RWPE2 (cell line): ENCODE measurements around the gene EFCAB7.

Experiments used
- ATAC-seq: fragments of 200-7000 bp; cut with Tn5 transposase; 3 replicates; pipeline ENCODE4 v1.9.1; 2021; ENCODE audit warnings: low read depth
- DNase-seq: peaks from one replicate; pipeline ENCODE4 v3.0.0-alpha.2; 2020; ENCODE audit warnings: low spot score
- H3K27ac ChIP-seq: fragments of 450-650 bp; 2 replicates; pipeline ENCODE4 v1.5.1; 2017; ENCODE audit warnings: mild to moderate bottlenecking; ENCODE audit not compliant: poor library complexity, severe bottlenecking
- H3K27me3 ChIP-seq: fragments of 250-450 bp; sonication (Bioruptor Pico); 2 replicates; pipeline ENCODE4 v1.5.1; 2021; ENCODE audit warnings: mild to moderate bottlenecking, moderate library complexity; ENCODE audit not compliant: insufficient read depth, poor library complexity, severe bottlenecking
- H3K36me3 ChIP-seq: fragments of 250-450 bp; sonication (Bioruptor Pico); 2 replicates; pipeline ENCODE4 v1.5.1; 2020; ENCODE audit warnings: low read depth, mild to moderate bottlenecking, moderate library complexity
- H3K4me1 ChIP-seq: fragments of 250-450 bp; sonication (Bioruptor Pico); 2 replicates; pipeline ENCODE4 v1.5.1; 2021; ENCODE audit warnings: mild to moderate bottlenecking, moderate library complexity; ENCODE audit not compliant: insufficient read depth, poor library complexity, severe bottlenecking
- H3K4me3 ChIP-seq: fragments of 250-450 bp; sonication (Bioruptor Pico); 2 replicates; pipeline ENCODE4 v1.5.1; 2021; ENCODE audit warnings: mild to moderate bottlenecking, moderate library complexity; ENCODE audit not compliant: severe bottlenecking
- H3K9me3 ChIP-seq: fragments of 250-450 bp; sonication (Bioruptor Pico); 2 replicates; pipeline ENCODE4 v1.5.1; 2021; ENCODE audit warnings: mild to moderate bottlenecking, moderate library complexity; ENCODE audit not compliant: severe bottlenecking
- TF ChIP-seq, protein P1 (sequence below): fragments of 450-650 bp; IDR thresholded peaks from one replicate; pipeline ENCODE4 v1.5.1; 2017; ENCODE audit warnings: mild to moderate bottlenecking, moderate library complexity; ENCODE audit not compliant: poor library complexity, severe bottlenecking

The EFCAB7 gene

DNA sequence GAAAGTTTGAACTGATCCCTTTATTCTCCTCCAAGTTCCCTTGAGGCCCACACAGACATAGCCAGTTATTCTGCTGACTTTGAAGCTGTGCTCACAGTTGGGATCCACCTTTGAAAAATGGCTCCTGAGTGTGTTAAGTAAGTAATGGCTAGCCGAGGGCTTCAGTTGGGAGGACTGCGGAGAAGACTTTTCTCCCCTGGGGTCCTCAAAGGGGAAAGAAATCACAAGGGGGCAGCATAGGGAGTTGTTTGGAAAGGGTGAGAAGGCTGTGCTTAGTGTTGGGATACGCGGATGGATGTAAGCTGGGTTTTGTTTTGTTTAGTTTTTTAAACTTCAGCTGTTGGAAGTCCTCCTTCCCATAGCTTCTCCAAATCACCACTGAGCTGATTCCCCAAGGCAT lies 78.1 kb downstream of the EFCAB7 start:
- ATAC-seq (no peak), DNase-seq (no peak)
- H3K27ac ChIP-seq: no peak overlapping the region

DNA sequence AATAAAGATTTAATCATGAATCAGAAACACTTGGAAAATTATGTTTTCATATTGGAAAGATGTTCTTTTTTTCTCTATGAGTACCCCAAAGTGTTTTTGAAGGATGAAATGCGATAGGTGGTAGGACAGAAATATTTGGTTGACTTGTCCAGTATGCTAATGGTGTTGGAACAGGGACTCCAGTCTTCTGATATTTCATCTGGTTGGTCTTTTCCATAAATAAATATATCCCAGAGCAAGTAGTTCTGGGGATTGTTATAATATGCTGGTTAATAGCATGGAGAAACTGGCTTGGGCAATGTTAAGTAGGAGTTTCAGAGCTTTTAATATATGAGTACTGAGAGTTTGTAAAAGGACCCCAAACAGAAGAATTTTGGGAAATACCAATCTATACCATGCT lies 78.6 kb downstream of the EFCAB7 start:
- peaks cover 5% of the 10 kb centered on the region; the same call in 1 of the 2 replicates for H3K36me3 ChIP-seq
- ATAC-seq (no peak), DNase-seq (no peak)
- H3K27me3 ChIP-seq: no peaks in the 10 kb centered on the region
- H3K27ac ChIP-seq: no peak overlapping the region
- no peaks in the 10 kb centered on the region for H3K4me1 ChIP-seq
- no peak overlapping the region for H3K4me3 ChIP-seq
- TF ChIP-seq, protein P1, sequence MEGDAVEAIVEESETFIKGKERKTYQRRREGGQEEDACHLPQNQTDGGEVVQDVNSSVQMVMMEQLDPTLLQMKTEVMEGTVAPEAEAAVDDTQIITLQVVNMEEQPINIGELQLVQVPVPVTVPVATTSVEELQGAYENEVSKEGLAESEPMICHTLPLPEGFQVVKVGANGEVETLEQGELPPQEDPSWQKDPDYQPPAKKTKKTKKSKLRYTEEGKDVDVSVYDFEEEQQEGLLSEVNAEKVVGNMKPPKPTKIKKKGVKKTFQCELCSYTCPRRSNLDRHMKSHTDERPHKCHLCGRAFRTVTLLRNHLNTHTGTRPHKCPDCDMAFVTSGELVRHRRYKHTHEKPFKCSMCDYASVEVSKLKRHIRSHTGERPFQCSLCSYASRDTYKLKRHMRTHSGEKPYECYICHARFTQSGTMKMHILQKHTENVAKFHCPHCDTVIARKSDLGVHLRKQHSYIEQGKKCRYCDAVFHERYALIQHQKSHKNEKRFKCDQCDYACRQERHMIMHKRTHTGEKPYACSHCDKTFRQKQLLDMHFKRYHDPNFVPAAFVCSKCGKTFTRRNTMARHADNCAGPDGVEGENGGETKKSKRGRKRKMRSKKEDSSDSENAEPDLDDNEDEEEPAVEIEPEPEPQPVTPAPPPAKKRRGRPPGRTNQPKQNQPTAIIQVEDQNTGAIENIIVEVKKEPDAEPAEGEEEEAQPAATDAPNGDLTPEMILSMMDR: no peak
- no peaks in the 10 kb centered on the region for H3K9me3 ChIP-seq

More for the DNA sequence above, 78.1 kb downstream of the EFCAB7 start:
- Histone ChIP-seq H3K27me3 (no peaks in the 10 kb centered on the region), H3K9me3 (no peaks in the 10 kb centered on the region), H3K36me3 (peaks cover 9% of the 10 kb centered on the region), H3K4me3 (no peak overlapping the region), H3K4me1 (no peaks in the 10 kb centered on the region)
- TF ChIP-seq, protein P1: no peak

DNA sequence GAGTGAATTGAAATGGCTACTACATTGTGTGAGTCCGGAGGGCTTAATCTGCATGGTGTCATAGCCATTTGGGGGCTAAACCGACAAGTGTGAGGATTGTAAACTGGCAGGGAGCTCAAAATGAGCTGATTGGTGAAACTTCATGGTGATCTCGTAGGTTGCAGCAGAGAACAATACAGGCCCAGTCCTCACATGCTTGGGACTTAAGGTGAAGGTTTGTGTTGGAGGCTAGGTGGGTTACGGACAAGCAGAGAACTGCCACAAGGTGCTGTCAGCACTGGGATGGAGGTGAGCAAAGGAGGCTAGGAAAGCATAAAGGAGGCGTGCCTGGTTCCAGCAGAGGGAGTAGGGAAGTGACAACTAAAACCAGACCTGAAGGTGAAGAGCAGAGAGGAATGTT lies 79.3 kb downstream of the EFCAB7 start:
- peaks cover 5% of the 10 kb centered on the region; the same call in 1 of the 2 replicates for H3K36me3 ChIP-seq
- DNase-seq (no peak), ATAC-seq (no peak)
- no peaks in the 10 kb centered on the region for H3K4me1 ChIP-seq
- no peak overlapping the region for H3K4me3 ChIP-seq
- H3K27me3 ChIP-seq: no peaks in the 10 kb centered on the region
- TF ChIP-seq, protein P1: no peak
- H3K27ac ChIP-seq: no peak overlapping the region
- H3K9me3 ChIP-seq: no peaks in the 10 kb centered on the region

DNA sequence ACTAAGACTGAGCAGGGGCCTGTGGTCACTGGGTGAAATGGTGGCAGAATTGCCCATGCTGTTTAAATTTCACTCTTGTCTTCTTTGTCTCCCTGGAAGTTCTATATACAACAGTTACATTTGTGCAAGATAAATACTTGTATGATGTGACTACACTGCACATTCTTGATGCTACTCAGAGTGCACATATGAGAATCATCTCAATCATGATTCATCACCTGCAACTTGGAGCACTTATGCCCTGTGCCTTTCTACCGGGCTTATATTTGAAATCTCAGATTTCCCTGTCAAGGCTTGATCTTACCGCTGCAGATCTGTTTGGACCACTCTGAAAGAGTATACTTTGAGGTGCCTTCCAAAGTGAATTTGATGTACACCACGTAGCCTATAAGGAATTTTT lies 80.5 kb downstream of the EFCAB7 start:
- no peak overlapping the region for H3K4me3 ChIP-seq
- no peak for ATAC-seq

DNA sequence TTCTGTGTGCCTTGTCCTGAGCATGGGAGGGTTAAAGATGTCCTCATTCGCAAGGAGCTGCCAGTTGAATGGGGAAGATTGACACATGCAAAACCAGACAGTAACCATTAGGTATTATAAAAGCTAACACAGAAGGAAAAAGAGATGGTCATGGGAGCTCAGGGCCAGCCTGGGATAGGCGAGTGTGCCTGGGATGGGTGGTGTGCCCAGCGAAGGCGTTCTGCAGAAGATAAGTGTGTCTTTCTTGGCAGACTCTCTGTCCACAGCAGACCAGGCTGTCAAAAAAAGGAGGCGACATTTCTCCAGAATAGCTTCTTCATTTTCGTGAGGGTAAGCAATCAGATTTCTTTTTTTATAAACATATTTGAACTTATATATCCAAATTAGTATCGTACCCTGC lies 84.0 kb downstream of the EFCAB7 start:
- H3K36me3 ChIP-seq: no peaks in the 10 kb centered on the region
- DNase-seq: no peak

More for the DNA sequence above, 80.5 kb downstream of the EFCAB7 start:
- no peaks in the 10 kb centered on the region for H3K4me1 ChIP-seq
- no peak overlapping the region for H3K27ac ChIP-seq
- no peaks in the 10 kb centered on the region for H3K9me3 ChIP-seq
- no peaks in the 10 kb centered on the region for H3K36me3 ChIP-seq
- no peaks in the 10 kb centered on the region for H3K27me3 ChIP-seq
- TF ChIP-seq, protein P1: no peak
- DNase-seq: no peak

More for the DNA sequence above, 84.0 kb downstream of the EFCAB7 start:
- no peak overlapping the region for H3K27ac ChIP-seq
- TF ChIP-seq, protein P1: no peak
- H3K9me3 ChIP-seq: no peaks in the 10 kb centered on the region
- peaks cover 5% of the 10 kb centered on the region for H3K4me1 ChIP-seq
- H3K27me3 ChIP-seq: no peaks in the 10 kb centered on the region
- H3K4me3 ChIP-seq: no peak overlapping the region
- ATAC-seq: no peak
